Endothelial cell of umbilical vein (primary cell): ENCODE measurements around the gene TRIM24. TPM values are rescaled to one million over a fixed set of nuclear protein-coding genes. Genes with fewer than 3 reads are reported as not detected.

Source experiments
- BruUV-seq: library from RNA; stranded (reverse); fragments of 400-500 nt; replicated peaks from 2 replicates; lab custom pipeline; 2021; lab: Mats Ljungman, UMichigan
- CTCF ChIA-PET: fragments of 300-600, 350-600 bp; sonication (Branson Sonifier 250); formaldehyde crosslinking; loops from one replicate; lab custom pipeline; 2021; ENCODE audit warnings: antibody characterized with exemption, inconsistent platforms; lab: Charles Lee
- POLR2A ChIA-PET: fragments of 300-600, 350-600 bp; sonication (Branson Sonifier 250); formaldehyde crosslinking; loops from one replicate; lab custom pipeline; 2021; ENCODE audit warnings: antibody characterized with exemption, inconsistent platforms; lab: Charles Lee
- DNase-seq: peaks from one replicate; pipeline ENCODE4 v3.0.0-alpha.2; 2011; ENCODE audit warnings: low read depth, low spot score
- FAIRE-seq: peaks from 2 replicates; lab custom pipeline; 2011; peaks lifted over from hg19 to GRCh38; lab: Jason Lieb, UNC
- H2AFZ ChIP-seq: 2 replicates; pipeline ENCODE4 v1.6.0; 2012; ENCODE audit warnings: low read depth, low read length, control low read depth, inconsistent platforms
- H3K27ac ChIP-seq: 2 replicates; pipeline ENCODE4 v1.5.1; 2011; ENCODE audit warnings: low read depth, mild to moderate bottlenecking, control low read depth, low read length, moderate library complexity; ENCODE audit not compliant: insufficient read depth
- H3K27me3 ChIP-seq, 2 experiments: 2 replicates each; pipeline versions ENCODE4 v1.6.0 to v1.6.1; 2011; ENCODE audit warnings: low read length in 2 of 2, mixed read lengths in 1 of 2; ENCODE audit not compliant: control insufficient read depth in 2 of 2, insufficient read depth in 2 of 2
- H3K36me3 ChIP-seq, 2 experiments: 2 replicates in 1 of 2; 3 replicates in 1 of 2; pipeline ENCODE4 v1.5.1; 2011; ENCODE audit warnings: low read length in 2 of 2, mild to moderate bottlenecking in 1 of 2, moderate library complexity in 1 of 2; ENCODE audit not compliant: control insufficient read depth in 2 of 2, insufficient read depth in 2 of 2; ENCODE audit errors: extremely low read depth in 1 of 2
- H3K4me1 ChIP-seq: 3 replicates; pipeline ENCODE4 v1.5.1; 2011; ENCODE audit warnings: mild to moderate bottlenecking, low read length; ENCODE audit not compliant: control insufficient read depth, insufficient read depth; ENCODE audit errors: extremely low read depth
- H3K4me2 ChIP-seq: 2 replicates; pipeline ENCODE4 v1.6.1; 2011; ENCODE audit warnings: low read length, control low read depth, mixed read lengths; ENCODE audit not compliant: insufficient read depth
- H3K4me3 ChIP-seq, 3 experiments: fragments of 200-600 bp in 1 of 3; sonication (generic), shearing (Covaris generic) in 1 of 3; replicated peaks in 1 of 3; 2 replicates each; pipeline ENCODE4 v1.5.1; 2011 to 2016; ENCODE audit warnings: control low read depth in 3 of 3, low read length in 3 of 3, mild to moderate bottlenecking in 2 of 3, inconsistent platforms in 1 of 3, low read depth in 1 of 3, moderate library complexity in 1 of 3; ENCODE audit not compliant: insufficient read depth in 1 of 3
- H3K79me2 ChIP-seq: 2 replicates; pipeline ENCODE4 v1.6.0; 2012; ENCODE audit warnings: low read length, inconsistent platforms; ENCODE audit not compliant: control insufficient read depth, insufficient read depth
- H3K9ac ChIP-seq: replicated peaks from 2 replicates; pipeline ENCODE3; 2011; ENCODE audit warnings: low read length, control low read depth; ENCODE audit not compliant: insufficient read depth; ENCODE audit errors: extremely low read depth
- H3K9me1 ChIP-seq: replicated peaks from 3 replicates; pipeline ENCODE4 v1.6.0; 2011; ENCODE audit warnings: mild to moderate bottlenecking, low read length; ENCODE audit not compliant: control insufficient read depth, insufficient read depth; ENCODE audit errors: extremely low read depth
- H3K9me3 ChIP-seq: replicated peaks from 2 replicates; pipeline ENCODE4 v1.5.1; 2012; ENCODE audit warnings: low read length, inconsistent platforms; ENCODE audit not compliant: control insufficient read depth, insufficient read depth
- H4K20me1 ChIP-seq: replicated peaks from 2 replicates; pipeline ENCODE3; 2011; ENCODE audit warnings: mild to moderate bottlenecking, low read length; ENCODE audit not compliant: control insufficient read depth, insufficient read depth; ENCODE audit errors: extremely low read depth
- CTCF ChIP-seq, 2 donors: IDR thresholded peaks; 1 replicate in 1 of 2; 2 replicates in 1 of 2; pipeline ENCODE4 v1.5.1; 2011; ENCODE audit warnings: low read length in 2 of 2, mild to moderate bottlenecking in 2 of 2, moderate library complexity in 2 of 2, control low read depth in 1 of 2, inconsistent platforms in 1 of 2, low read depth in 1 of 2; ENCODE audit not compliant: insufficient read depth in 1 of 2; ENCODE audit errors: extremely low read depth in 1 of 2
- EZH2 ChIP-seq: IDR thresholded peaks from 2 replicates; pipeline ENCODE4 v1.6.1; 2012; ENCODE audit warnings: borderline replicate concordance, low read depth, mild to moderate bottlenecking, moderate library complexity, low read length, inconsistent platforms; ENCODE audit not compliant: severe bottlenecking
- FOS ChIP-seq: IDR thresholded peaks from 2 replicates; pipeline ENCODE4 v1.6.1; 2011; ENCODE audit warnings: mild to moderate bottlenecking, low read length, moderate library complexity, borderline replicate concordance; ENCODE audit not compliant: insufficient read depth
- GATA2 ChIP-seq: IDR thresholded peaks from 2 replicates; pipeline ENCODE4 v1.7.0; 2011; ENCODE audit warnings: low read depth, mild to moderate bottlenecking, moderate library complexity, mixed read lengths, low read length; ENCODE audit not compliant: insufficient read length, insufficient read depth
- JUN ChIP-seq: IDR thresholded peaks from 2 replicates; pipeline ENCODE4 v1.6.1; 2011; ENCODE audit warnings: borderline replicate concordance, low read depth; ENCODE audit not compliant: insufficient read length, insufficient read depth
- MYC ChIP-seq: IDR thresholded peaks from one replicate; pipeline ENCODE4 v1.6.1; 2011; ENCODE audit warnings: mild to moderate bottlenecking, low read depth, low read length
- POLR2A ChIP-seq: IDR thresholded peaks from 2 replicates; pipeline ENCODE4 v1.6.1; 2012; ENCODE audit warnings: low read depth, mild to moderate bottlenecking, control low read depth, low read length
- dilution Hi-C: fragments of 300-500 bp; cut with MboI; formaldehyde crosslinking; loops from one replicate; pipeline ENCODE4 v1.15.0; 2019; ENCODE audit warnings: low sequenced_read_pairs; ENCODE audit not compliant: extremely low pct_ligation_motif_present
- intact Hi-C: fragments of 100-400 bp; cut with micrococcal nuclease; formaldehyde crosslinking; loops from one replicate; pipeline ENCODE4 v1.10.0; 2022
- polyA plus RNA-seq, 4 experiments: library from polyadenylated mRNA; depleted of rRNA in 3 of 4; stranded (reverse) in 3 of 4; unstranded in 1 of 4; fragments of >200 nt; gene quantifications; 2 replicates each; pipeline versions ENCODE4 v1.2.1 to v1.2.3, GENCODE V29; 2011 to 2012; ENCODE audit warnings: missing spikeins in 1 of 4
- total RNA-seq: library from RNA; stranded (reverse); gene quantifications from 2 replicates; pipeline ENCODE4 v1.2.3, GENCODE V29; 2021
- TF ChIP-seq, protein P1 (sequence below): IDR thresholded peaks from 2 replicates; pipeline ENCODE4 v1.6.1; 2011; ENCODE audit not compliant: insufficient read depth, insufficient read length

The TRIM24 gene
- total and polyA plus RNA-seq, 2 donors (not counting 3 experiments of a cell fraction or from before 2014, with no cell fraction given) = 9.1 to 26.1 TPM

- DNase-seq = no peak
- POLR2A ChIA-PET = no interaction called here
- H3K9me3 ChIP-seq = no peaks in the 10 kb centered on the region
- intact Hi-C loops = no loop called here
- CTCF ChIA-PET = no interaction called here
- dilution Hi-C loops = no loop called here
- peaks cover 2 to 16% of the 10 kb centered on the region in 2 experiments for H3K36me3 ChIP-seq
- TF ChIP-seq GATA2 (no peak), JUN (no peak), MYC (no peak), FOS (no peak)
- TF ChIP-seq, protein P1, sequence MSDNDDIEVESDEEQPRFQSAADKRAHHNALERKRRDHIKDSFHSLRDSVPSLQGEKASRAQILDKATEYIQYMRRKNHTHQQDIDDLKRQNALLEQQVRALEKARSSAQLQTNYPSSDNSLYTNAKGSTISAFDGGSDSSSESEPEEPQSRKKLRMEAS = no peak
- H3K4me2 ChIP-seq = no peak overlapping the region
- H3K4me1 ChIP-seq = peaks cover 10% of the 10 kb centered on the region
- no peaks in the 10 kb centered on the region for H4K20me1 ChIP-seq
- no peak overlapping the region for H3K27ac ChIP-seq
- H3K9ac ChIP-seq = no peak overlapping the region
- no peaks in the 10 kb centered on the region for H3K79me2 ChIP-seq
- H3K4me3 ChIP-seq = no peak overlapping the region
- no TSS peak for BruUV-seq
- H3K9me1 ChIP-seq = no peaks in the 10 kb centered on the region
- H2AFZ ChIP-seq = no peak overlapping the region
- no peaks in the 10 kb centered on the region for H3K27me3 ChIP-seq
- FAIRE-seq = no peak
Measured at GRCh38 chr7:138551102-138551501, 91.0 kb downstream of the TRIM24 start.

- Histone ChIP-seq H3K4me3 (no peak overlapping the region), H3K4me1 (peaks cover 3% of the 10 kb centered on the region), H3K27me3 (no peaks in the 10 kb centered on the region), H3K36me3 (peaks cover 8 to 21% of the 10 kb centered on the region in 2 experiments), H3K4me2 (no peak overlapping the region), H3K27ac (no peak overlapping the region), H3K9me1 (no peaks in the 10 kb centered on the region), H4K20me1 (no peaks in the 10 kb centered on the region), H3K9me3 (no peaks in the 10 kb centered on the region), H2AFZ (no peak overlapping the region), H3K79me2 (no peaks in the 10 kb centered on the region), H3K9ac (no peak overlapping the region)
- dilution Hi-C loops = no loop called here
- intact Hi-C loops = no loop called here
- ChIA-PET CTCF (no interaction called here), POLR2A (no interaction called here)
- DNase-seq (no peak), FAIRE-seq (no peak)
- BruUV-seq = no TSS peak
- no peak for TF ChIP-seq GATA2
- TF ChIP-seq CTCF (IDR thresholded peaks at IDR 0.05; ENCODE audit: extremely low read depth in 1 of 2, insufficient read depth in 1 of 2, low read depth in 1 of 2, low read length in 2 of 2) = no peak
- no peak for TF ChIP-seq POLR2A
- no peak for TF ChIP-seq EZH2
- TF ChIP-seq FOS = no peak
- TF ChIP-seq, protein P1 = no peak
Measured at GRCh38 chr7:138553805-138554204, 93.7 kb downstream of the TRIM24 start.
